IPS-18c (cell line): Measurements from ENCODE around the gene ATG9B.

ENCODE experiments used
- H3K4me3 ChIP-seq: 2 replicates; pipeline ENCODE4 v1.7.0; 2013; ENCODE audit warnings: low read depth, mild to moderate bottlenecking, low read length, moderate library complexity; ENCODE audit not compliant: insufficient read depth
- H3K9me3 ChIP-seq: one replicate; pipeline ENCODE4 v1.6.1; 2013; ENCODE audit warnings: mild to moderate bottlenecking, low read length, moderate library complexity; ENCODE audit not compliant: control insufficient read depth, insufficient read depth

The ATG9B gene, protein sequence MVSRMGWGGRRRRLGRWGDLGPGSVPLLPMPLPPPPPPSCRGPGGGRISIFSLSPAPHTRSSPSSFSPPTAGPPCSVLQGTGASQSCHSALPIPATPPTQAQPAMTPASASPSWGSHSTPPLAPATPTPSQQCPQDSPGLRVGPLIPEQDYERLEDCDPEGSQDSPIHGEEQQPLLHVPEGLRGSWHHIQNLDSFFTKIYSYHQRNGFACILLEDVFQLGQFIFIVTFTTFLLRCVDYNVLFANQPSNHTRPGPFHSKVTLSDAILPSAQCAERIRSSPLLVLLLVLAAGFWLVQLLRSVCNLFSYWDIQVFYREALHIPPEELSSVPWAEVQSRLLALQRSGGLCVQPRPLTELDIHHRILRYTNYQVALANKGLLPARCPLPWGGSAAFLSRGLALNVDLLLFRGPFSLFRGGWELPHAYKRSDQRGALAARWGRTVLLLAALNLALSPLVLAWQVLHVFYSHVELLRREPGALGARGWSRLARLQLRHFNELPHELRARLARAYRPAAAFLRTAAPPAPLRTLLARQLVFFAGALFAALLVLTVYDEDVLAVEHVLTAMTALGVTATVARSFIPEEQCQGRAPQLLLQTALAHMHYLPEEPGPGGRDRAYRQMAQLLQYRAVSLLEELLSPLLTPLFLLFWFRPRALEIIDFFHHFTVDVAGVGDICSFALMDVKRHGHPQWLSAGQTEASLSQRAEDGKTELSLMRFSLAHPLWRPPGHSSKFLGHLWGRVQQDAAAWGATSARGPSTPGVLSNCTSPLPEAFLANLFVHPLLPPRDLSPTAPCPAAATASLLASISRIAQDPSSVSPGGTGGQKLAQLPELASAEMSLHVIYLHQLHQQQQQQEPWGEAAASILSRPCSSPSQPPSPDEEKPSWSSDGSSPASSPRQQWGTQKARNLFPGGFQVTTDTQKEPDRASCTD

DNA sequence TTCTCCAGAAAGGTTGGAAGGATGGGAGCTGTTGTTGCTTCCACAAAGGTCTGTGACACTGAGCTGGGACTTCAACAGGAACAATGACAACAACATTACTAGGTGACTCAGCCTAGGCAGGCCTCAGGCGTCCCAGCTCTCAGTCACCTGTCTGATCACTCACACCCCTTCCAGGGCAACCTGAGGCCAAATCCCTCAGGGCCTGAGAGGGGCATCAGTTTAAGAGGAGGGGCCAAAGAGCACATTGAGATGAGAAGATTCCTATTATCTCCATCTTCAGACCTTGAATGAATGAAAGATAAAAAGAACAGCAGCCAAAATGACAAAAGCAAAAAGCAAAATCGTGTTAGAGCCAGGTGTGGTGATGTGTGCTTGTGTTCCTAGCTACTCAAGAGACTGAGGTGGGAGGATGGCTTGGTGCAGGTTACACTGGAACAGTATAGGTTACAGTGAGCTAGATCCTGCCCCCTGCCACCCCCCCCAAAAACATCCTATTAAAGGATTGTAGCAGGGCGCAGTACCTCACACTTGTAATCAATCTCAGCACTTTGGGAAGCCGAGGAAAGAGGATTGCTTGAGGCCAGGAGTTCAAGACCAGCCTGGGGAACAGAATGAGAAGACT lies at the start of gene ATG9B:
TSS of gene ATG9B (minus strand) at position 60 of the 622 bp plus-strand sequence. CDS start 71 bp downstream, outside the sequence.
- no peak within 1 kb of the TSS for H3K4me3 ChIP-seq

DNA sequence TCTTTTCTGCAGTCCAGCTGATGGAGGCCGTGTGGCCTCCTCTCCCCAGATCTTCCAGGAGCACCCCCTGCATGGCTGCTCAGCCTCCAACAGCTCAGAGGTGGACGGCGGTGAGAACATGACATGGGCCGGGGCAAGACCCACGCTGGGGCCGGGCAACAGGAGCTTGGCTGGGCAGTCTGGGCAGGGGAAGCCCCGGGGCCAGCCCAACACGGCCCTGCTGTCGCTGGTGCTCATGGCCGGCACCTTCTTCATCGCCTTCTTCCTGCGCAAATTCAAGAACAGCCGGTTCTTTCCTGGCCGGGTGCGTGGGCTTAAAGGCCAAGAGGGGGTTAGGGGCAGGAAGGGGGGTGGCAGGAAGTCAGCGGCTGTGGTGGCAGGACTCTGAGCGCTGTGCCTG lies 49.7 kb upstream of the ATG9B start:
- no peaks in the 10 kb centered on the region for H3K9me3 ChIP-seq
- no peak overlapping the region for H3K4me3 ChIP-seq

More for the DNA sequence above, at the start of gene ATG9B:
- H3K9me3 ChIP-seq, result no peaks in the 10 kb centered on the region

DNA sequence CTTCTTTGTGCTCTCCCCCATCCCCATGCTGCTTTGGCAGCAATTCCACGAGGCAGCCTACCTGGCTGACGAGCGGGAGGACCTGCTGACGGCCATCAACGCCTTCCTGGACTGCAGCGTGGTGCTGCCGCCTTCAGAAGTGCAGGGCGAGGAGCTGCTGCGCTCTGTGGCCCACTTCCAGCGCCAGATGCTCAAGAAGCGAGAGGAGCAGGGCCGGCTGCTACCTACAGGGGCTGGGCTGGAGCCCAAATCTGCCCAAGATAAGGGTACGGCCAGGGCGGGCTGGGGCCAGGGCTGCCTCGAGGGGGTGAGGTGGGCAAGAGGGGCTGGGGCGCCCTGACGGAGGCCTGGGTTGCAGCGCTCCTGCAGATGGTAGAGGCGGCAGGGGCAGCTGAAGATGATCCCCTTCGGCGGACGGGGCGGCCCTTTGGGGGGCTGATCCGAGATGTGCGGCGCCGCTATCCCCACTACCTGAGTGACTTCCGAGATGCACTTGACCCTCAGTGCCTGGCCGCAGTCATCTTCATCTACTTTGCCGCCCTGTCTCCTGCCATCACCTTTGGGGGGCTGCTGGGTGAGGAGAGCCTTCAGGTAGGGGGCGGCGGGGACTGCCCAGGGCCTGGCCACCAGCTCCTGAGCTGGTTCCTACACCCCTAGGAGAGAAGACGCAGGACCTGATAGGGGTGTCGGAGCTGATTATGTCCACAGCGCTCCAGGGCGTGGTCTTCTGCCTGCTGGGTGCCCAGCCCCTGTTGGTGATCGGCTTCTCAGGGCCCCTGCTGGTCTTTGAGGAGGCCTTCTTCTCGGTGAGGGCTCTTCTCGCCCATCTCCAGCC lies 47.0 kb upstream of the ATG9B start:
- Histone ChIP-seq H3K4me3 (no peak overlapping the region), H3K9me3 (no peaks in the 10 kb centered on the region)

DNA sequence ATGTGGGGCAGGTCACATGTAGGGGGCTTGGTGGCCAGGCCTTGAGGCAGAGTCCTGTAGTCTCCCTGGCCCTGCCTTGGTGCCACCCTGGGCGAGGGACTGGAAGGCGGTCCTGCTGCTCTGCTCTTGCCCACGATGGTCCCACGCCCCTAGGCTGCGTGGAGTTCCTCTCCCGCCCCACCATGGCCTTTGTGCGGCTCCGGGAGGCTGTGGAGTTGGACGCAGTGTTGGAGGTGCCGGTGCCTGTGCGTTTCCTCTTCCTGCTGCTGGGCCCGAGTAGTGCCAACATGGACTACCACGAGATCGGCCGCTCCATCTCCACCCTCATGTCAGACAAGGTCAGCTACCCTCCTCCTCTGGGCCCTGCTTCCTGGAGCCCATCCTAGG lies 46.3 kb upstream of the ATG9B start:
- no peak overlapping the region for H3K4me3 ChIP-seq

DNA sequence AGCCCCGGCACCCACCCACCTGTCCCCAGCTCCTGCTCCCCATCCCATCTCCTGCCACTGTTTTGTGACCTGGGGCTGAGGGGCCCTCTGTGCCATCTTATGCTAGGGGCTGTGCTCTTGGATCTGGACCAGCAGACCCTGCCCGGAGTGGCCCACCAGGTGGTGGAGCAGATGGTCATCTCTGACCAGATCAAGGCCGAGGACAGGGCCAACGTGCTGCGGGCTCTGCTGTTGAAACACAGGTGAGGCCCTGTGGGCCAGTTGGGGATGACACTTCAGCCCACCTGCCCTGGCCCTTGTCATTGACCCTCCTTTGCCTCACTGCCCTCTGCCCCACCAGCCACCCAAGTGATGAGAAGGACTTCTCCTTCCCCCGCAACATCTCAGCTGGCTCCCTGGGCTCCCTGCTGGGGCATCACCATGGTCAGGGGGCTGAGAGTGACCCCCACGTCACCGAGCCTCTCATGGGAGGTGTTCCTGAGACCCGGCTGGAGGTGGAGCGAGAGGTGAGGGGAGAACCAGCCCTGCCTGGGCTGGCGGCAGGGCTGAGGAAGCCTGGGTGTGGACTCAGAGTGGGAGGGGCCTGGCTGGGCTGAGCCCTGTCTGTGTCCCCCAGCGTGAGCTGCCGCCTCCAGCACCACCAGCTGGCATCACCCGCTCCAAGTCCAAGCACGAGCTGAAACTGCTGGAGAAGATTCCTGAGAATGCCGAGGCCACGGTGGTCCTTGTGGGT lies 45.7 kb upstream of the ATG9B start:
- no peaks in the 10 kb centered on the region for H3K9me3 ChIP-seq
- H3K4me3 ChIP-seq, result no peak overlapping the region

More for the DNA sequence above, 46.3 kb upstream of the ATG9B start:
- H3K9me3 ChIP-seq, result no peaks in the 10 kb centered on the region

DNA sequence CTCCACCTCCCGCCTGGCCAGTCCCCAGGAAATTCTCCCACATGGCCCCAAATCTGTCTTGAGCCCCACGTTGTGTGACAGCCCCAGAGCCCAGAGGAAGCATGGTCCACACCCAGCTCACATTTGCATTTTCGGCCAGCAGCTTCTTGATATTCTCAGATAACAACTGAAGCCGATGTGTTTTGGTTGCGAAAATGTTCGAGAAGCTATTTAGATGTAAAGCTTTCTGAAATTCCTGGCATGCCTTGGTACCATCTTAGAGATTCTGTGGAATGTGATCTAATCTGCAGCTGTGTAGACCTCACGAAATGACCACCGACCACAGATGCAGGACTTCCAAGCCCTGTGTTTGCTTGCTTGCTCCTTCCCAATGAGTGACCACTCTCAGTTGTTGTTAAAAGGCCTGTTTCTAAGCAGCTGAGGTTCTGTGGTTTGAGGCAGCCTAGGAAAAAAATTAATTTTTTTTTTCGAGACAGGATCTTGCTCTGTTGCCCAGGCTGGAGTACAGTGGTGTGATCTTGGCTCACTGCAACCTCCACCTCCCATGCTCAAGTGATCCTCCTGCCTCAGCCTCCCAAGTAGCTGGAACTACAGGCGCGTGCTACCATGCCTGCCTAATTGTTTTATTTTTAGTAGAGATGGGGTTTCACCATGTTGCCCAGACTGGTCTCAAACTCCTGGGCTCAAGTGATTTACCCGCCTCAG lies 43.9 kb upstream of the ATG9B start:
- Histone ChIP-seq H3K9me3 (no peaks in the 10 kb centered on the region), H3K4me3 (no peak overlapping the region)

DNA sequence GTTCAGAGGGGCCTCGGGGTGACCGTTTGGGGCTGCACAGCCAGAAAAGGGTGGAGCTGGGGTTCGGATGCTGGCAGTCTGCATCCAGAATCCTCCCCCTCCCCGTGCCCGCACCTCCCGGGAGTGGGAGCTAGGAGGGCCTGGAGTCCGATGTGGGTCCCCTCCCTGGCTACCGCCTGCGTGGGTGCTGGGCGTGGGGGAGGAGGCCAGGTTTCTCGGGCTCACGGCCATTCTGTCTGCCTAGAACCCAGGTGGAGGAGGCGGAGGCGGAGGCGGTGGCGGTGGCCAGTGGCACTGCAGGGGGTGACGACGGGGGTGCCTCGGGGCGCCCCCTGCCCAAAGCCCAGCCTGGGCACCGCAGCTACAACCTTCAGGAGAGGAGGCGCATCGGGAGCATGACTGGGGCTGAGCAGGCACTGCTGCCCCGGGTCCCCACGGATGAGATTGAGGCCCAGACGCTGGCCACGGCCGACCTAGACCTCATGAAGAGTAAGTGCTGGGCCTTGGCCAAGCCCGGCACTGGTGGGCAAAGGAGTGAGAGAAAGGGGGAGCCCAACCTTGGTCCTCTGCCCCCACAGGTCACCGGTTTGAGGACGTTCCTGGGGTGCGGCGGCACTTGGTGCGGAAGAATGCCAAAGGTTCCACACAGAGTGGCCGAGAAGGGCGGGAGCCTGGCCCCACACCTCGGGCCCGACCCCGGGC lies 42.1 kb upstream of the ATG9B start:
- Histone ChIP-seq H3K9me3 (no peaks in the 10 kb centered on the region), H3K4me3 (no peak overlapping the region)

DNA sequence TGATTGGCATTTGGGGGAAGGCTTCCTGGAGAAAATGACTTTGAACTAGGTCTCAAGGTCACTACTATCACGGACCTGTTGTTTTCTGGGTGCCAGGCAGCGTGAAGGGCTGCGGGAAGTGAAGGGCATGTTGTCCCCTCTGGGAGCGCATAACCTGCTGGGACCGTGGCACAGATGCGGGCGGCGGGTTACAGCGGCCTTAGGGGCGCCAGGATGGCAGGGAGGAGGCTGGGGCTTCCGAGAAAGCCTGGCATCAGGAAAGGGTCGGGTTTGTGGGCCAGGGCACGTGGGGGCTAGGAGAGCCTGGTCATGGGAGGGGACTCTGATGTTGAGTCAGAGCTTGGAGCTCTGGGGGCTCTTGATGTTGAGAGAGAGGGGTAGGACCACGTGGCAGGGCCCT lies 41.2 kb upstream of the ATG9B start:
- Histone ChIP-seq H3K9me3 (no peaks in the 10 kb centered on the region), H3K4me3 (no peak overlapping the region)

DNA sequence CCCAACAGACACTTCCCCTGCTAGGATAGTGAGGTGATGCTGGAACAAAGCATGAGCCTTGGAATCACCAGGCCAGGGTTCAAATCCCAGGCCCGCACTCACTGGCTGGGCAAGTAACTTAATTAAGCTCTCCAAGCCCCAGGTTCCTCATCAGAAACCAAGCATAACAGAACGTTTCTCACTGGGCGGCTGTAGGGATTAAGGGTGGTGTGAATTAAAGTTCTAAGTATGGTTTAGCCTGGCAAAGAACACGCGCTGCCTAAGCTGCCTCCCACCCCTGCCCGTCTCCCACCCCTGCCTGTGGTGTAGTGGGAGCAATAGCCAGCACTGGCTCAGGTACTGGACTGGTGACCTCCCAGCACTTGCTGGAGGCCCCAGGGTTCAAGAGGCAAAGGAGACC lies 40.7 kb upstream of the ATG9B start:
- Histone ChIP-seq H3K4me3 (no peak overlapping the region), H3K9me3 (no peaks in the 10 kb centered on the region)

DNA sequence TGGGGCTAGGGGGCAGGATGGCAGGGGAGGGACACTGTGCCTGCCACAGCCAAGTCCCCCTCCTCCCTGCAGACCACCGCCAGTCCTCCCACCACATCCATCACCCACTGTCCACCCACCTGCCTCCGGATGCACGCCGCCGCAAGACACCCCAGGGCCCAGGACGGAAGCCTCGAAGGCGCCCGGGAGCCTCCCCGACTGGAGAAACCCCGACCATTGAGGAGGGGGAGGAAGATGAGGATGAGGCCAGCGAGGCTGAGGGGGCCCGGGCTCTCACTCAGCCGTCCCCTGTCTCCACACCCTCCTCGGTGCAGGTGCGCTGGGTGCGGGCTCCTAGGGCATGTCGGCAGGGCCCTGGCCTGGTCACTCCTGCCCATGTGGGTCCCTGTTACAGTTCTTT lies 40.2 kb upstream of the ATG9B start:
- no peak overlapping the region for H3K4me3 ChIP-seq
- peaks cover 2% of the 10 kb centered on the region for H3K9me3 ChIP-seq

DNA sequence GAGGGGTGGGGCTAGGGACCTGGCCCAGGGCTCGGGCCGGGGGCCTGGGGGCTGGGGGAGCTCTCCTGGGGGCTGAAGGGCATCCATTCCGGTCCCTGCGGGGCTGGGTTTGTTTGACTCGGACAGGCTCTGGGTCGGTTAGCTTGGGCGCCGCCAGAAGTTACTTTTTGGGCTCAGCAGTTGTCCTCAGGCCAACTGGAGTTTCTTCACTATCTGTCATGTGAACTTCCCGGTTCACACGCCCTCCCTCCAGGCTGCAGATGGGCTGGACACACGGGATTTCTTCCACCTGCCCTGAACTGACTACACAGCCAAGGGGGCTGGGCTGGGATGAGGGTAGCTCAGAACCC lies 38.9 kb upstream of the ATG9B start:
- peaks cover 2% of the 10 kb centered on the region for H3K9me3 ChIP-seq
- peak overlapping the region; percentile 24 for H3K4me3 ChIP-seq

DNA sequence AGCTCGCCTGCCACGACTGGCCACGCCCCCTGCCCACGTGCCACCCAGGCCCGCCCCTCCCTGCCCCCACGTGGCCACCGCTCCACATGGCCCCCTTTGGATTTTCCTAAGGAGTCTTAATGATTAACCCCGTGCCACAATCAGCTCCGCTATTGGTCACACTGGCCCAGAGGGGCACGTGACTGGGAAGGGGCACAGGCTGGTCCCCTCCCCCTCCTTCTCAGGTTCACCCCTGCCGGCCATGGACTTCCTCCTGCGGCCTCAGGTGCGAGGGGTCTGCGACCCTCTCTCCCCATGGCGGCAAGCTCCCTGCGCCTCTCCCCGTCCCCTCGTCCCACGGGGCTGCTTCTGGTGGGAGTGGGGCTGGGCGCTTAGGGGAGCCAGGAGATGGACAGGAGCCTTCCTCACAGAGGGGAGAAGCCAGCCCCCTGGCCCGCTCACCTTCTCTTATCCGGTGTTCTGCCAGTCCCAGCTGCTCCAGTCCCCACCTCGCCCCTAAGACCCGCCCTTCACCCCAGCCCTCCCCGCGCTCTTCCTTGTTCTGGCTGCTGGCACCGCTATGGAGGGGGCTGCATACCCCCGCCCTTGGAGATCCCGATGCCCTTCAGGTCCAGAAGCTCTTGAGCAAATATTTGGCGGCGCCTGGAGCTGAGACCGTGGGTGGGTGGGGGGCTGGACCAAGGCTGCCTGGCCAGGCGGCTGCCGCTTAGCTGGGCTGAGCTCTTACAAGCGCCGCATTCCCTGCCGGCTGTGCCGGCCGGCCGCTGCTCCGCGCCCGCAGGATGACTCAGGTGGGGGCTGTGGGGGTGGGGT lies 38.3 kb upstream of the ATG9B start:
- peak overlapping the region; percentile 62 for H3K4me3 ChIP-seq

DNA sequence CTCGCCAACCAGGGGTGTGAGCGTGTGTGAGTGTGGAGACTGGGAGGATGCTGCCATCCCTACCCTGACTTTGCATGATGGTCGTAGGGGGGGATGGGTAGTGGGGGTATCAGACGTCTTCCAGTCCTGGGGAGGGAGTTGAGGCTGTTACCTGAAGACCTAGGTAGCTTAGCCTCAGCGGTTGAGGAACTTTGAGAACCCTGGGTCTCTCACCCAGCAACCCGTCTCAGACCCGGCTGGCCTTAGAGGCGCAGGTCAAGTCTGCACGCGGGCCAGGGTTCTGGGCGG lies 37.8 kb upstream of the ATG9B start:
- Histone ChIP-seq H3K9me3 (peaks cover 2% of the 10 kb centered on the region), H3K4me3 (peak overlapping the region; percentile 41)

More for the DNA sequence above, 38.3 kb upstream of the ATG9B start:
- H3K9me3 ChIP-seq, result peaks cover 2% of the 10 kb centered on the region

DNA sequence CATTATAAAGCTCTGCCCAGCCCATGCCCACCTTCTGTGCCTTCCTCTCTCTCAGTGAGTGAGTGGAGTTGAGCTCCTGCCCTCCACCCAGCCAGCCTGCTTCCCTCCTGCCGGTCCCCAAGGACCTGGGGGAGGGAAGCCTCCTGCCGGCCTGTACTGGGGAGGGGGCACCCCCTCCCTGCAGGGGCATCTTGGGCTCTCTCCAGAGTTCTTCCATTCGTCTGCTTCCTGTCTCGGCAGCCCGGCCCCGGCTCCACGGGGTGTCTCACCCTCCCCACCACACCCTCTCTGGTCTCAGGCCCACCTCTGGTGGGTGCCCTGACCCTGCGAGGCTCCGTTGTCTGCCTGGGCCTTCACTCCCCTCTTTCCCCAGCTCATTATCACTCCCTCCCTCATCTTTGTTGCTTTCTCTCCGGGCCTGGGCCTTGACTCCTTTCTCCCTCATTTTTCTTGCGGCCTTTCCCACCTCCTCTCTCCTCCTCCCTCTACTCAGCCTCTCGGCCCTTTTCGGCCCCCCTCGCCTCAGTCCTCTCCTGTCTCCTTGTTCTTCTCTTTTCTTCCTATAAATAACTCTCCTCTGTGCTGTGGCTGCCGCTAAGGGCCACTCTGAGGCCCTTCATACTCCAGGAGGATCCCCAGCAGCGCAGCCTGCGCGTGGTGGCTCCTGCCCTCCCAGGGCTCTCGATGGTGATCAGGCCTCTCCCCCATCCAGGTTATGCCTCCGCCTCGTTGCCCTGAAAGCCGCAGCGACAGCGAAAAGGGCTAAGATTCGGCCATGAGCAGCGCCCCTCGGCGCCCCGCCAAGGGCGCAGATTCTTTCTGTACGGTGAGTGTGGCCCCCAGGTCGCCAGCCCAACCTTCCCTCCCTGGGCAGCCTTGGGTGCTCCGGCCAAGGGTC lies 37.2 kb upstream of the ATG9B start:
- H3K9me3 ChIP-seq, result peaks cover 2% of the 10 kb centered on the region
- peak overlapping the region; percentile 41 for H3K4me3 ChIP-seq
